NCI-H345 treated with DMSO at 0.1 percent for 48 hours (cell line): Measurements from ENCODE around the gene BLOC1S3.

Source experiments
- DNase-seq: peaks from one replicate; lab custom pipeline; 2025; ENCODE audit not compliant: unreplicated experiment; lab: John Stamatoyannopoulos, UW

The BLOC1S3 gene

DNA sequence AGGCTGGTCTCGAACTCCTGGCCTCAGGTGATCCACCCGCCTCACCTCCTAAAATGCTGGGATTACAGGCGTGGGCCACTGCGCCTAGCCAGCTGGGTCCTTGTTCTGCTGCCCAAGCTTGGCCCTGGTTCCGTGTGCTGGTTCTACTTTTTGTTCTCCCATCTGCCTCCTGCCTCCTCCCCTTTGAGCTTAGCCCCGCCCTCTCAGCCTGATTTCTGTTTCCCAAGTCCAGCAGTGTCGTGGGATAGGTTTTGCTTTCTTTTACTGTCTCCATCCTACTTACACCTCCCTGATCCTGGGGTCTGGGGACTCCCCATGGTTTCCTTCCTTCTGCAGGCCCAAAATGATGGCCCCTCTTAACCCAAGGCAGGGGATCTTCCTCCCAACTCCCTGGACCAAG, 2.4 kb downstream of the BLOC1S3 start:
- no peak for DNase-seq

DNA sequence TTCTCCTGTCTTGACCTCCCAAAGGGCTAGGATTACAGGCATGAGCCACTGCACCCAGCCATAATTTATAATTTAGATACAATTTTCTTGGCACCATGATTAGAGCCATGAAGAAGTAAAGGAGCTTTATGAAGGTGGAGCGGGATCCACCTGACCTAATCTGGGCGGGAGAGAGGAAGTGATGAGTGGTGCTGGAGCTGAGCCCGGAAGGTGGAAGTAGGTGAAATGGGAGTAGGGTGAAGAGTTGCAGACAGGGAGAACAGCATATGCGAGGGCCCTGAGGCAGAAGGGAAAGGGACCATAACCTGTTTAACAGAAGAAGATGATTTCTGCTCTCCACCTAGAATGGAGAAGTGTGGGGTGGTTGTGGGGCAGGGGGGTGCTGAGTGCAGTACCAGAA, 4.2 kb downstream of the BLOC1S3 start:
- no peak for DNase-seq

GRCh38 chr19:45184115-45184514, 5.5 kb downstream of the BLOC1S3 start:
- DNase-seq = no peak

GRCh38 chr19:45186509-45187334, 8.1 kb downstream of the BLOC1S3 start:
- DNase-seq = no peak

DNA sequence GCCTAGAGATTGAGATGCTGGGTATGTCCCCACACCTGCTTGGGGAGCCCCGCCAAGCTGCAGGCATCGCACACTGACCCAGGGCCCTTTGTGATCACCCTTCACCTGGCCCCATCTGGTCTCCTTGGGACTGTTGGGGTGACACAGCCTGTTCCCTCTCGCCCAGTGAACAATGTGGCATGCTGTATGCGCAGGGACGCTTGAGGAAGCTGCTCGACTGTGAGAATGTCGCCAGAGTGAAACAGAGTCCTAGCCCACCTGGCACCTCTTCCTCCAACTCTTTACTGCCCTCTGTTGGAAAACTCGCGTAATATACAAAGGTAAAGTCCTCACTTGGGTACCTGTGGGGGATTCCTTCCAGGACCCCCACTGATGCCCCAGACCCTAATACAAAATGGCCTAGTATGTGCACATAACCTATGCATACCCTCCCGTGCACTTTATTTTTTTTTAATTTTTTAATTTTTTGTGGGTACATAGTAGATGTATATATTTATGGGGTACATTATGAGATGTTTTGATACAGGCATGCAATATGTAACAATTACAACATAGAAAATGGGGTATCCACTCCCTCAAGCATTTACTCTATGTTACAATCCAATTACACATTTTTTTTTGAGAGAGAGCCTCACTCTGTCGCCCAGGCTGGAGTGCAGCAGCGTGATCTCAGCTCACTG, 9.0 kb downstream of the BLOC1S3 start:
- DNase-seq = peak; percentile 16

GRCh38 chr19:45189971-45190370, 11.4 kb downstream of the BLOC1S3 start:
- no peak for DNase-seq

GRCh38 chr19:45191375-45191774, 12.8 kb downstream of the BLOC1S3 start:
- DNase-seq = no peak

DNA sequence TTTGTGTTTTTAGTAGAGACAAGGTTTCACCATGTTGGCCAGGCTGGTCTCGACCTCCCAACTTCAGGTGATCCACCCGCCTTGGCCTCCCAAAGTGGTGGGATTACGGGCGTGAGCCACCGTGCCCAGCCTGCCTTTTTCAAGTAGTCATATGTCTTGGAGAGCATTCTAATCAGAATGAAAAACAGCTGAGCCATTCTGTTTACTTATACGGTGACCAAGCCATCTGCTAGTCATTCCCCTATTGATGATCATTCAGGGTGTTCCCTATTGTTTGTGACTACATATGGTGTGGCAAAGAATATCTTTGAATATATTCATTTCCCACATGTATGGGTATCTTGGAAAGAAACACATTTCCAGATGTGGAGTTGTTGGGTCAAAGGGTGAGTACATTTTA, 17.2 kb downstream of the BLOC1S3 start:
- no peak for DNase-seq

DNA sequence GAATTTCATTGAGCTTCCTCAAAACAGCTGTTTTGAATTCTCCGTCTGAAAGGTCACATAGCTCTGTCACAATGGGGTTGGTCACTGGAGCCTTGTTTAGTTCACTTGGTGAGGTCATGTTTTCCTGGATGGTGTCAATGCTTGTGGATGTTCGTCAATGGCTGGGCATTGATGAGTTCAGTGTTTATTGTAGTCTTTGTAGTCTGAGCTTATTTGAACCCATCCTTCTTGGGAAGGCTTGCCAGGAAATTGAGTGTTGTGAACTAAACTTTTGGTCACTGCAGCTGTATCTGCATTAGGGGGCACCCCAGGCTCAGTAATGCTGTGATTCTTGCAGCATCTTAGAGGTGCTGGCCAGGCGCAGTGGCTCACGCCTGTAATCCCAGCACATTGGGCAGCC, 22.0 kb downstream of the BLOC1S3 start:
- DNase-seq = no peak

DNA sequence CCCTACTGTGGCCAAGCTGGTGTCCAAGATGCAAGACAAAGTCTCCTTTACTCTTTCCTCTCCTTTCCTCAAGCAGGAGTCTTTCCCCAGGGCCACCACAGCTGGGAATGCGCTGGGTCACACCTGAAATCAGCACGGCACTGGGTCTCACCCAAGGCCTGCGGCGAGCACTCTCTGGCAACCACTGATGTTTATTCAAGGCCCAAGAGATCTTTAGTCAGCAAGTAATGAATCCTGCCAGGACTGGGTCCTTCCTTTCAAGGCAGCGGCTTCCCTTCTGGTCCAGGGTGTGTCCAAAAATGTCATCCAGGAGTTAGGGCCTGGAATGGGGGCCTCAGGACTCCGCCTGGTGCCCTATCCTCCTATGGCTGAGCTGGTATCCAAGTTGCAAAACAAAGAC, 24.1 kb downstream of the BLOC1S3 start:
- DNase-seq = no peak

GRCh38 chr19:45205810-45206209, 27.2 kb downstream of the BLOC1S3 start:
- DNase-seq = no peak

DNA sequence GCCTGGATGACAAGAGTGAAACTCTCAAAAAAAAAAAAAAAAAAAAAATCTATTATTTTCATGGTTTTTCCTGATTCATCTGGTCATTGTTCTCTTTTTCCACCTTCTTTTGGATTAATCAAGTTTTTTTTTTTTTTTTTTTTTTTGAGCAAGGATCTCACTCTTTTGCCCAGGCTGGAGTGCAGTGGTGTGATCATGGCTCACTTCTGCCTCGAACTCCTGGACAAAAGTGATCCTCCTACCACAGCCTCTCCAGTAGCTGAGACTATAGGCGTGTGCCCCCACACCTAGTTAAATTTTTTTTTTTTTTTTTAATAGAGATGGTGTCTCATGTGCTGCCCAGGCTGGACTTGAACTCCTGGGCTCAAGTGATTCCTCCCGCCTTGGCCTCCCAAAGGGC, 27.7 kb downstream of the BLOC1S3 start:
- no peak for DNase-seq

GRCh38 chr19:45211751-45212381, 33.3 kb downstream of the BLOC1S3 start:
- no peak for DNase-seq

DNA sequence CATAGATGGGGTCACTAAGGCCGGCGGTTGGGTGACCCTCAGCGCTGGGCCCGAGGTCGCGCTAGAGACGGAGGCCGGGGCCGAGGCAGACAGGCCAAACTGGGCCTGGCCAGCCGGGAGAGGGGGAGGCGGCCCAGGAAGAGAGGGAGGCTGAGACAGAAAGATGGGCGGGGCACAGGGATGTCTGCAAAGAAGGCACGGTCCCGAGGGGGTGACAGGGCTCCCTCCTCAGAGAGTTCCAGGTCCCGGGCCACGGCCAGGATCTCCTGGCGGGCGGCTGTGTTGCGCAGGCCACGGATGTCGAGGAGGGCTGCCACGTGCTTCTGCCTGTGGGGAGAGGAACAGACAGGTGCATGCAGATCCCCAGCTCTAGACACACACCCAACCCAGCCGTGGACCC, 34.4 kb downstream of the BLOC1S3 start:
- DNase-seq = no peak

DNA sequence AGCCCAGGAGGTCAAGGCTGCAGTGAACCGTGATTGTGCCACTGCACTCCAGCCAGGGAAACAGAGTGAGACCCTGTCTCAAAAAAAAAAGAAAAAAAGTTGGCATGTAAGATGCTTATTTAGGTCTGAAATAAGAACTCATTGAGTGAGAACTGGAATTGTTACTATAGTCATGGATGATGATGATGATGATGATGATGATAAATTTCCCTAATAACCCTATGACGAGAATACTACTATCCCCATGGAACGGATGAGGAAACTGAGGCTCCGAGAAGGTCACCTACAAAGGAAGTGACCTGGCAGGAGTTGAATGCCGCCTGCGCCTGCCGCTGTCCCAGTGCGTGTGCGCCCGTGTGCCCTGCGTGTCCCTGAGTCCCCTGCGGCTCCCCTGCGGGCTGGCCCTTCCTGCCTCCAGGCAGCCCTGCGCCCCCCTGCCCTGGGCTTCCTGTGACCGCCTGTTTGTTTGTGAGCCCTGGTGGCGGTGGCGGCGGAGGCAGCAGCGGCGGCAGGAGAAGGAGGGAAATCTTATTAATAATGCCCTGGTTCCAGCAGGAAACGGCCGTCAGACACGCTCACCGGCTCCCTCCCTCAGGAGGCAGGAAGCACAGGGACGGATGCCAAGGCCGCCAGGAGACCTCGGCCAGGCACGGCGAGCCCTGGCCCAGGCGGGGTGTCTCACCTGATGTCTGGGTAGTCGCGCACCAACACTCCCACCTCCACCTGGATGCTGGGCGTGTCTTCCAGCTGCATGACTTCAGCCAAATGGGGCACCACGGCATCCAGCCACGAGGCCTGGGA, 37.0 kb downstream of the BLOC1S3 start:
- DNase-seq = no peak

DNA sequence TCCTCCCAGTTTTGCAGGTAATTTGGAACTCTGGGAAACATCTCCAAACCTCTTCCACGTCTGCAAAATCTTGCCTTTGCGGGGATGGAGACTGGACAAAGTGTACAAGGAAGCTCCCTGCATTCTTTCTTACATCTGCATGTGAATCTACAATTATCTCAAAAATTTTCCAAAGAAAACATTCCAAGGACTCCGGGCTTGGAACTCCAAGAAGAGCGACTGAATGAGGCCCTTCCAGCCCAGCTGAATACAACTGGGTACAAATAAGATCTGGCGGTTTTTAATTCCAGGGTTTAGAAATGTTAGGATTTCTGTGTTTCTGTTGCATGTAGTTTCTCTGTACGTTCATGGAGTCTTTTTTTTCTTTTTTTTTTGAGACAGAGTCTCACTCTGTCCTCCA, 38.1 kb downstream of the BLOC1S3 start:
- no peak for DNase-seq

DNA sequence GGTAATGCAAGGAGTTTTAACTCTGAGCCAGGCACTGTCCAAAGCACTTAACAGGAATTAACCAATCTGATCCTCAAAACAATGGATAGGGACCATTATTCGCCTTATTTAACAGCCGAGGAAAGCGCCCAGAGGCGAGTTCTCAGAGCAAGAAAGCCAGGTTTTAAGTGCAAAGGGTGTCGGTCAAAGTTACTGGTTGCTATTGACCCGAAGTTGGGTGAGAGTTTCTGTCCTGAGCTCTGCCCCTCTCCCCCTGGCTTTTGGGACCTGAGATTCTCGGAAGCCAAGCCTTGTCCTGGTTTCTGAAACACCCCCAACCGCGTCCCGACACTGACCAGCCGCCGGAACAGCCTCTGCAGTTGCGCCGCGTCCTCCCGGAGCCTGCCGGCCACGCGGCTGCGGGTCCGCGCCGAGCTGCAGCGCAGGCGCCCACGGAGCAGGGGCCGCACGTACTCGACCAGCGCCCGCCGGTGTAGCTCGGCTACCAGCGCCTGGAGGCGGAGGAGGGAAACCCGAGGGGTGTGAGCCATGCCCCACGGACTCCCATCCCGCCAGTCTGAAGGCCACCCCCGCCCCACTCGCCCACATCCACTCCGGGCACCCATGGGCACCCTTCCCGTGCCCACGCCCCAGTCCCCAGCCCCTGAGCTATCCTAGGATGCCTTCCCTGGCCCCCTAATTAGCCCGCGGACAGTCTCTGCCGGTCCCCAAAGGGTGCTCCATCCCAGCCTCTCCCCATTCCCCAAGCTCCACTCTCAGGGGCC, 38.8 kb downstream of the BLOC1S3 start:
- no peak for DNase-seq

DNA sequence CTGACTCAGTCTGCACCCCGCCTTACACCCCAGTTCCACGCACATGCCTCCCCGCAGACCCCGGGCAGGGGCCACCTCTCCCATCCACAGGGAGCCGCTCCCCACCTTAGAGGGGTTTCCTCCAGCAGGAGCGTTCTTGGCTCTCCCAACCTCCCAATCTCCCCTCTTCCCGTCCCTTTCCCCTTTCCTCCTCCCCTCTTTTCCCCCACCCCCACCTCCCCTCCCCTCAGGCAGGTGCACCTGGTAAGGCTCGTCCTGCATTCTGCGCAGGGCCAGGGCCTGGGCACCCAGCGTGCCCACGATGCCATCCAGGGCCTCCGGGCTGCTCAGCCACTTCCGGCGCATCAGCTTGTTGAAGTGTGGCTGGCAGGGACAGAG, 39.4 kb downstream of the BLOC1S3 start:
- no peak for DNase-seq

- DNase-seq = no peak
Measured at GRCh38 chr19:45218426-45218825, 39.8 kb downstream of the BLOC1S3 start.

- DNase-seq = no peak
Measured at GRCh38 chr19:45218911-45219743, 40.5 kb downstream of the BLOC1S3 start.
